HG02642 (cell line): ENCODE data around the gene BACH2.
"Not testable (repeated sequence)": the region's sequence is repeated elsewhere in the genome, so short reads cannot be mapped to it uniquely, and the experiment has no call there.

Experiments
- ATAC-seq: cut with Tn5 transposase; IDR thresholded peaks from one replicate; pipeline ENCODE4 v1.9.1; 2021; ENCODE audit warnings: mild to moderate bottlenecking; ENCODE audit not compliant: unreplicated experiment, poor library complexity

Gene BACH2

GRCh38 chr6:90296341-90297114, at the start of gene BACH2:
BACH2 (minus strand) TSS chr6:90296843; CDS start chr6:90008844, 287,999 bp downstream.
- peak; percentile 69 for ATAC-seq

GRCh38 chr6:90343576-90343975, 46.9 kb upstream of the BACH2 start:
- no peak for ATAC-seq

- ATAC-seq, result no peak
These were observed 41.8 kb upstream of the BACH2 start for GRCh38 chr6:90338409-90338808.

GRCh38 chr6:90336388-90336947, 39.8 kb upstream of the BACH2 start:
- ATAC-seq, result no peak

GRCh38 chr6:90333928-90334327, 37.3 kb upstream of the BACH2 start:
- ATAC-seq, result no peak

GRCh38 chr6:90332978-90333543, 36.4 kb upstream of the BACH2 start:
- ATAC-seq, result not testable (repeated sequence)

GRCh38 chr6:90329386-90330077, 32.9 kb upstream of the BACH2 start:
- no peak for ATAC-seq

GRCh38 chr6:90328004-90328403, 31.4 kb upstream of the BACH2 start:
- ATAC-seq, result no peak

- no peak for ATAC-seq
These were observed 29.9 kb upstream of the BACH2 start for GRCh38 chr6:90326404-90327057.

- ATAC-seq, result no peak
These were observed 27.1 kb upstream of the BACH2 start for GRCh38 chr6:90323706-90324105.

- ATAC-seq, result no peak
These were observed 26.4 kb upstream of the BACH2 start for GRCh38 chr6:90322976-90323474.

GRCh38 chr6:90319979-90320685, 23.5 kb upstream of the BACH2 start:
- ATAC-seq, result no peak

- ATAC-seq, result no peak
These were observed 22.4 kb upstream of the BACH2 start for GRCh38 chr6:90319044-90319443.

GRCh38 chr6:90315986-90316385, 19.3 kb upstream of the BACH2 start:
- no peak for ATAC-seq

GRCh38 chr6:90315354-90315950, 18.8 kb upstream of the BACH2 start:
- no peak for ATAC-seq

- ATAC-seq, result no peak
These were observed 17.9 kb upstream of the BACH2 start for GRCh38 chr6:90314514-90314913.

GRCh38 chr6:90311569-90311968, 14.9 kb upstream of the BACH2 start:
- no peak for ATAC-seq

- no peak for ATAC-seq
These were observed 9.3 kb upstream of the BACH2 start for GRCh38 chr6:90305800-90306448.

GRCh38 chr6:90304308-90304707, 7.7 kb upstream of the BACH2 start:
- ATAC-seq, result no peak
